Measurements from ENCODE around the gene ZMIZ1. TPM values are rescaled to one million over a fixed set of nuclear protein-coding genes. Genes with fewer than 3 reads are reported as not detected.
A peak's percentile ranks its signal among the peaks of the same experiment; 100 is the strongest.

Gene ZMIZ1
- total RNA-seq, 1 donor = 23.3 TPM

DNA sequence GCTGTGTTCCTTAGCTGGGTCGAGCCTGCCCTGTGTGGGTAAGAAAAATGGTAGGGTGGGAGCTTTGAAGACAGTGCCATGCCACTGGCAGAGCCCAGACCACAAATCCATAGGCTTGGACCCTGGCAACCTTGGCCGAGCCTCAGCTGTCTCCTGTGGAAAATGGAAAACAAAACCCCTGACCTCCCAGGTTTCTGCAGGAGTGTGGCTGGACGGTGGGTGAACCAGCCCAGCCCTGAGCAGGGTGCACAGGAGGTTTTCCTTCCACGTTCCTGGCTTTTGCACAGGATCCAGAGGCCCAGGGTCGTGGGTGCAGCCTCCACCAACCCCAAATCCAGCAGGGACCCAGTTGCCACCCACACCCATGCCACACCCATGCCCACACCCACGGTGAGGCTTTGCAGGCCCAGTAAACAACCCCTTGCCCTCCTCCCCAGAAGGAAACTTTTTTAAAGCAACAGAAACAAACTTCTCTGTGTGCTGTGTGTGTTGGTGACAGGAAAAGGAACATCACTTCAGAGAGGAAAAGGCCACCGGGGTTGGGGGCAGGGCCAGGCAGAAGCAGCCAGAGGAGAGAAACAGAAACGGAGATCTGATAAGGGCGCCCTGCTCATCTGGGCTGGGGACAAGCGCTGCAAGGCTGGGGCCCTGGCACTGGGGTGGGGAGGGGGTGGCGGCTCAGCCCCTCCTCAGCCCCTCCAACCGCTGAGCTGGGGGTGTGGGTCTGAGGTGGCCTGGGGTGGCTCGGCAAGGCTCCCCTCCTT lies 20.7 kb upstream of the ZMIZ1 start:
- H3K4me3 ChIP-seq (ENCODE audit: low read depth, low read length) = no peak overlapping the region
- no peak for DNase-seq (ENCODE audit: low read depth)
- TF ChIP-seq, protein P1, sequence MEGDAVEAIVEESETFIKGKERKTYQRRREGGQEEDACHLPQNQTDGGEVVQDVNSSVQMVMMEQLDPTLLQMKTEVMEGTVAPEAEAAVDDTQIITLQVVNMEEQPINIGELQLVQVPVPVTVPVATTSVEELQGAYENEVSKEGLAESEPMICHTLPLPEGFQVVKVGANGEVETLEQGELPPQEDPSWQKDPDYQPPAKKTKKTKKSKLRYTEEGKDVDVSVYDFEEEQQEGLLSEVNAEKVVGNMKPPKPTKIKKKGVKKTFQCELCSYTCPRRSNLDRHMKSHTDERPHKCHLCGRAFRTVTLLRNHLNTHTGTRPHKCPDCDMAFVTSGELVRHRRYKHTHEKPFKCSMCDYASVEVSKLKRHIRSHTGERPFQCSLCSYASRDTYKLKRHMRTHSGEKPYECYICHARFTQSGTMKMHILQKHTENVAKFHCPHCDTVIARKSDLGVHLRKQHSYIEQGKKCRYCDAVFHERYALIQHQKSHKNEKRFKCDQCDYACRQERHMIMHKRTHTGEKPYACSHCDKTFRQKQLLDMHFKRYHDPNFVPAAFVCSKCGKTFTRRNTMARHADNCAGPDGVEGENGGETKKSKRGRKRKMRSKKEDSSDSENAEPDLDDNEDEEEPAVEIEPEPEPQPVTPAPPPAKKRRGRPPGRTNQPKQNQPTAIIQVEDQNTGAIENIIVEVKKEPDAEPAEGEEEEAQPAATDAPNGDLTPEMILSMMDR (IDR thresholded peaks at IDR 0.05; ENCODE audit: insufficient read depth, low read depth, low read length) = no peak

DNA sequence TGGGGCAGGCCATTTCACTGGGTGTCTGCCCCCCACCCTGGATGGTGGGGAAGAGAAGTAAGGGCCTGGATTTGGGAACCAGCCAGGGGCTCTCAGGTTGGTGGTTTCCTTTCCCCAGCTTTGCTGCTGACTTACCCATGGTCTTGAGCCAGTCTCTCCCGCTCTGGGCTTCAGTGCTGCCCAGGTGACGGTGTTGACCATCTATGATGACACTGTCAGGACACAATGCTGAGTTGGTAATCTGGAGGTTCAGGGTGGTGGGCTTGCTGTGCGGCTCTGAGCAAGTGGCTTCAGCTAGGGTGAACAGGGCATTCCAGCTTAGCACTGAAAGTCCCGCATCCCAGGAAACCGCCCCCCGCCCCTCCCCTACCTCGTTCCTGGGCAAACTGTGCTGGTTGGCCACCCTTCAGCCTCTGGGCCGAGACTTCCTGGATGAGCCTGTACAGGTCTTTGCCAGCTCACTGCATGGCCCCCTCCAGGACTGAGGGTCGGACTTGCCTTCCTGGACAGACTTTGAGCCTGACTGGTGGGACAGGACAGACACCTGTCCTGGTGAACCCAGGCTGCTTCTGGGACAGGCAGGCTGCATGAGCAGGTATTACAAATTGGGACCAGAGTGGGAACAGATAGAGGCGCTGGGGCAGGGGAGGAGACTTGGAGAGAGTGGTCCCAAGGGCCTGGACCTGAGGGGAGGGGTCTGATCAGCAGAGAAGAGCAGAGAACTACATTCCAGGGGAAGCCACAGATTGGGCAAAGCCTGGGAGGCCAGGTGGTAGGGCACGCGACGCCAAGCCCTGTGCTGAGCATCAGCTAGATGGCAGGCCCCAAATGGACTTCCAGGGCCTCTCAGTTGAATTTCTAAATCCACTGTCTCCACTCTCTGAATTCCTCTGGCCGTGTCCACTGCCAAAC lies 19.9 kb upstream of the ZMIZ1 start:
- no peak for DNase-seq (ENCODE audit: low read depth)
- TF ChIP-seq, protein P1 (IDR thresholded peaks at IDR 0.05; ENCODE audit: insufficient read depth, low read depth, low read length) = no peak
- H3K4me3 ChIP-seq (ENCODE audit: low read depth, low read length) = no peak overlapping the region

GRCh38 chr10:79049931-79050895 lies 18.6 kb upstream of the ZMIZ1 start:
- TF ChIP-seq, protein P1 (IDR thresholded peaks at IDR 0.05; ENCODE audit: insufficient read depth, low read depth, low read length) = no peak
- no peak for DNase-seq (ENCODE audit: low read depth)

GRCh38 chr10:79050896-79051555 lies 17.7 kb upstream of the ZMIZ1 start:
- DNase-seq (ENCODE audit: low read depth) = peak; percentile 59
- TF ChIP-seq, protein P1 (IDR thresholded peaks at IDR 0.05; ENCODE audit: insufficient read depth, low read depth, low read length) = no peak
- no peak overlapping the region for H3K4me3 ChIP-seq (ENCODE audit: low read depth, low read length)

More at GRCh38 chr10:79049931-79050895, 18.6 kb upstream of the ZMIZ1 start:
- H3K4me3 ChIP-seq (ENCODE audit: low read depth, low read length) = no peak overlapping the region

- no peak overlapping the region for H3K4me3 ChIP-seq (ENCODE audit: low read depth, low read length)
- DNase-seq (ENCODE audit: low read depth) = no peak
- TF ChIP-seq, protein P1 (IDR thresholded peaks at IDR 0.05; ENCODE audit: insufficient read depth, low read depth, low read length) = no peak
Observed at GRCh38 chr10:79051766-79052165, 17.0 kb upstream of the ZMIZ1 start.
